A549 (cell line): Measurements from ENCODE around the gene SLC12A7. TPM values are rescaled to one million over a fixed set of nuclear protein-coding genes. Genes with fewer than 3 reads are reported as not detected.
A peak's percentile ranks its signal among the peaks of the same experiment; 100 is the strongest.

ENCODE experiments used
- ATAC-seq, 2 experiments: fragments of 200-7000 bp in 1 of 2; fragments of >200 bp in 1 of 2; cut with Nextera tagmentation in 1 of 2; cut with Tn5 transposase in 1 of 2; 3 replicates each; pipeline versions ENCODE4 v1.8.0 to v1.9.1; 2018 to 2020; ENCODE audit warnings: mild to moderate bottlenecking in 1 of 2, moderate library complexity in 1 of 2
- CTCF ChIA-PET: fragments of 300-600 bp; sonication (Branson Sonifier 250); formaldehyde crosslinking; extraction: SDS; loops from one replicate; lab custom pipeline; 2021; ENCODE audit warnings: antibody characterized with exemption, inconsistent platforms; lab: Yijun Ruan, JAX
- POLR2A ChIA-PET: fragments of 350-600 bp; formaldehyde crosslinking; extraction: SDS; loops from one replicate; lab custom pipeline; 2021; ENCODE audit warnings: antibody characterized with exemption, inconsistent platforms; lab: Yijun Ruan, JAX
- DNase-seq, 2 experiments: peaks; one replicate each; pipeline versions ENCODE4 v3.0.0 to v3.0.0-alpha.2; 2011 to 2016; ENCODE audit warnings: low read depth in 1 of 2, low spot score in 1 of 2
- FAIRE-seq: peaks from 2 replicates; lab custom pipeline; 2011; peaks lifted over from hg19 to GRCh38; lab: Jason Lieb, UNC
- H3K27ac ChIP-seq, 2 experiments: fragments of >200 bp; sonication (Bioruptor Twin); formaldehyde crosslinking; 3 replicates each; pipeline ENCODE4 v1.5.1; 2016 to 2017
- H3K4me1 ChIP-seq: fragments of >200 bp; sonication (Bioruptor Twin); formaldehyde crosslinking; 3 replicates; pipeline ENCODE4 v1.6.1; 2016
- H3K4me2 ChIP-seq: fragments of >200 bp; sonication (Bioruptor Twin); formaldehyde crosslinking; 3 replicates; pipeline ENCODE4 v1.6.1; 2016
- H3K4me3 ChIP-seq: fragments of >200 bp; sonication (Bioruptor Twin); formaldehyde crosslinking; 3 replicates; pipeline ENCODE4 v1.5.1; 2016
- H3K9me3 ChIP-seq: fragments of >200 bp; sonication (Bioruptor Twin); formaldehyde crosslinking; 3 replicates; pipeline ENCODE4 v1.6.1; 2016
- BHLHE40 ChIP-seq: IDR thresholded peaks from 2 replicates; pipeline ENCODE4 v1.6.1; 2012; ENCODE audit warnings: low read depth, low read length, inconsistent platforms
- CBX8 ChIP-seq: fragments of 200-600 bp; sonication (generic); IDR thresholded peaks from 2 replicates; pipeline ENCODE4 v1.6.1; 2016
- CHD2 ChIP-seq: fragments of 150-350 bp; IDR thresholded peaks from 2 replicates; pipeline ENCODE4 v1.6.1; 2014; ENCODE audit warnings: low read length; ENCODE audit not compliant: partially characterized antibody
- EP300 ChIP-seq, 2 experiments: fragments of >200 bp; sonication (Bioruptor Twin); formaldehyde crosslinking; IDR thresholded peaks; 2 replicates in 1 of 2; 3 replicates in 1 of 2; pipeline ENCODE4 v1.6.1; 2016 to 2017
- FOSB ChIP-seq: fragments of 250-450 bp; sonication (Bioruptor Pico); IDR thresholded peaks from 2 replicates; pipeline ENCODE4 v1.5.0; 2020; ENCODE audit warnings: mild to moderate bottlenecking, moderate library complexity
- FOSL2 ChIP-seq, 2 experiments: fragments of 450-650 bp in 1 of 2; fragments of >200 bp in 1 of 2; sonication (Bioruptor Twin) in 1 of 2; formaldehyde crosslinking; IDR thresholded peaks; 2 replicates each; pipeline versions ENCODE4 v1.5.0 to v1.6.1; 2016 to 2020; ENCODE audit warnings: mild to moderate bottlenecking in 1 of 2, moderate library complexity in 1 of 2
- HDAC2 ChIP-seq: fragments of 200-600 bp; sonication (generic); IDR thresholded peaks from 2 replicates; pipeline ENCODE4 v1.6.1; 2016
- HOXB5 ChIP-seq: fragments of 250-450 bp; sonication (Bioruptor Pico); IDR thresholded peaks from 2 replicates; pipeline ENCODE4 v1.5.0; 2020; ENCODE audit warnings: mild to moderate bottlenecking, moderate library complexity
- PHF8 ChIP-seq: fragments of 200-600 bp; sonication (generic); IDR thresholded peaks from 2 replicates; pipeline ENCODE4 v1.6.1; 2016; ENCODE audit warnings: low read depth, mild to moderate bottlenecking, antibody characterized with exemption, moderate library complexity, borderline replicate concordance
- POLR2A ChIP-seq: IDR thresholded peaks from 2 replicates; pipeline ENCODE4 v1.6.1; 2012; ENCODE audit warnings: mild to moderate bottlenecking, low read length
- RAD21 ChIP-seq, 2 experiments: fragments of >200 bp in 1 of 2; sonication (Bioruptor Twin) in 1 of 2; formaldehyde crosslinking in 1 of 2; IDR thresholded peaks in 1 of 2; conservative IDR thresholded peaks in 1 of 2; 2 replicates in 1 of 2; 3 replicates in 1 of 2; pipeline ENCODE4 v1.6.1; 2012 to 2018; ENCODE audit warnings: inconsistent platforms in 1 of 2
- RCOR1 ChIP-seq: fragments of 150-350 bp; IDR thresholded peaks from 2 replicates; pipeline ENCODE4 v1.6.1; 2014; ENCODE audit warnings: antibody characterized with exemption, low read length, low read depth
- TFCP2L1 ChIP-seq: fragments of 250-450 bp; sonication (Bioruptor Pico); IDR thresholded peaks from 2 replicates; pipeline ENCODE4 v1.5.0; 2021; ENCODE audit warnings: mild to moderate bottlenecking
- ZSCAN20 ChIP-seq: fragments of 250-450 bp; sonication (Bioruptor Pico); IDR thresholded peaks from 2 replicates; pipeline ENCODE4 v1.8.0; 2022; ENCODE audit warnings: mild to moderate bottlenecking, moderate library complexity
- WGBS: methylation state at CpG from one replicate; pipeline ENCODE4 v1.1.6; 2017; ENCODE audit errors: missing lambda C conversion rate; 5-methylcytosine and 5-hydroxymethylcytosine counted together
- polyA plus RNA-seq, 4 experiments: library from polyadenylated mRNA; depleted of rRNA in 3 of 4; stranded (reverse); fragments of >200 nt; fragmentation: RNase III in 1 of 4; extraction: RNeasy Plus Mini Kit Qiagen cat#74134 plus additional on column Dnase treatment in 1 of 4; gene quantifications; 2 replicates in 3 of 4; 3 replicates in 1 of 4; pipeline ENCODE4 v1.2.3, GENCODE V29; 2011 to 2017
- TF ChIP-seq, protein P1 (sequence below): fragments of 250-450 bp; sonication (Bioruptor Pico); IDR thresholded peaks from 2 replicates; pipeline ENCODE4 v1.5.0; 2020; ENCODE audit warnings: low read depth, mild to moderate bottlenecking, moderate library complexity
- TF ChIP-seq, protein P2 (sequence below): IDR thresholded peaks from 2 replicates; pipeline ENCODE4 v1.6.1; 2012; ENCODE audit warnings: low read depth, borderline replicate concordance
- TF ChIP-seq, protein P3 (sequence below): fragments of >200 bp; sonication (Bioruptor Twin); formaldehyde crosslinking; IDR thresholded peaks from 3 replicates; pipeline ENCODE4 v1.6.1; 2016
- TF ChIP-seq, protein P4 (sequence below): fragments of >200 bp; sonication (Bioruptor Twin); formaldehyde crosslinking; IDR thresholded peaks from 2 replicates; pipeline ENCODE4 v1.6.1; 2016

The SLC12A7 gene
- polyA plus RNA-seq, 2 of the 4 experiments (the other 2 are of a cell fraction): 11.2 to 22.5 TPM

DNA sequence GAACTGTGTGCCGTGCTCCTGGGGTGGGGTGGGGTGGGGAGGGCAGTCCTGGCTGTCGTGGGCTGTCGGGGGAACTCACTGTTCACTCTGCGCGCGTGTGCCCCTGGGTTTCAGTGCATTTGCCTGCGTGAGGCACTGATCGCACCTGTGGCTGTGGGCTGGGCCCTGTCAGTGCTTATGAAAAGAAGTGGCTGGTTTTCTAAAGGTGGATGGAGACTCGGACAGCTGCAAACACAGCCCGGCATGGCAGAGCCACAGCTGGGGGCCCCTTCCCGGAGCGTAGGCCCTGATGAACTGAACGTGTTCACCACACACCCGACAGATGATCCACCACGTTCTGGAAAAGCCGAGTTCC, 60.5 kb downstream of the SLC12A7 start:
- FAIRE-seq: no peak
- no peak for ATAC-seq
- H3K27ac ChIP-seq: no peak overlapping the region
- WGBS: 90% methylated on average over 14 of the region's 16 CpGs
- no peaks in the 10 kb centered on the region for H3K4me1 ChIP-seq
- POLR2A ChIA-PET: no interaction called here
- H3K4me2 ChIP-seq: no peak overlapping the region
- H3K4me3 ChIP-seq: no peak overlapping the region
- no peak for DNase-seq
- TF ChIP-seq FOSB (CRISPR knock-in tag): no peak
- no peaks in the 10 kb centered on the region for H3K9me3 ChIP-seq
- CTCF ChIA-PET: interaction anchor here (0.8 to 1.8 kb wide), 3 partner anchors 17 to 90 kb away, joined by 3 read pairs; no protein-coding TSS in a partner anchor

DNA sequence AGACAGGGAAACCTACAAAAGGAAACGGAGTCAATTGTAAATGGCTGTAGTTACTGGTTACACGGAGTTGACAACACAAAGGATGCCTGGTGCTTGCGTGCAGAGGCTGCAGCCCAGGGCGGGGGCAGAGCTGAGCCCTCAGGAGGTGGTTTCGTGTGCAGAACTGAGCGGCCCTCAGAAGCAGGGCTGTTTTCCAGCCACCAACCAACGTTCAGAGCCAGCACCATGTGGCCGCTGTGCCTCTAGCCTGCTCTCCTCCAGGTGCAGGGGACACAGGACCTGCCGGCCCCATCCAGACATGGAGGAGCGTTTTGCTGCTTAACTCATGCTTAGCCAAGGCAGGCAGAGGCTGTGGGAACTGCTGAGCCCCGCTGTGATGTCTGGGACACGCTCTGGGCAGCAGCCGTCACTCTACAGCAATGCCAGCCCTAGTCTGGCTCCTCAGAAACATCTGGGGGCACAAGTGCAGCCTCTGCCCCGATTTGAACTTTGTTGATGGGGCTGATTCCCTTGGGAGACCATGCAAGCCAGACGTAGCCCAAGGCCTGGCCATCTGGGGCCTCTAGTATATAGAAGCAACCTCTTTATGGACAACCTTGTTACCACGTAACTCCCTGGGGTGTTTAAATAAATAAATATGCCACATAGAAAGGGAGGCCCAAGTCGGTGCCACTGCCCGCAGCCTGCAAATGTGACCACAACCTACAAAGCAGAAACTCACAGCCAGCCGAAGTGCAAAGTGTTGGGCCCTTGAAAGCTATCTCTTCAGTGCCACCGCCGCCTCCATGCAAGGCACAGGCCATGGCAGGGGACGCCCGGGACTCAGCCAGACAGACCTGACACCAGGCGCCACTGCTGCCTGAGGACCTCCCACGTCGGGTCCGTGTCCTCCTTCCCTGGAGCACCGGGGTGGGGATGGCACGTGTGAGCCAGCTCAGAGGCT, 61.2 kb downstream of the SLC12A7 start:
- no peak for TF ChIP-seq FOSL2 (IDR thresholded peaks at IDR 0.05)
- TF ChIP-seq FOSL2 (CRISPR knock-in tag; IDR thresholded peaks at IDR 0.05): no peak
- no peak for TF ChIP-seq EP300 (IDR thresholded peaks at IDR 0.05)
- no peak for TF ChIP-seq PHF8
- TF ChIP-seq, protein P1, sequence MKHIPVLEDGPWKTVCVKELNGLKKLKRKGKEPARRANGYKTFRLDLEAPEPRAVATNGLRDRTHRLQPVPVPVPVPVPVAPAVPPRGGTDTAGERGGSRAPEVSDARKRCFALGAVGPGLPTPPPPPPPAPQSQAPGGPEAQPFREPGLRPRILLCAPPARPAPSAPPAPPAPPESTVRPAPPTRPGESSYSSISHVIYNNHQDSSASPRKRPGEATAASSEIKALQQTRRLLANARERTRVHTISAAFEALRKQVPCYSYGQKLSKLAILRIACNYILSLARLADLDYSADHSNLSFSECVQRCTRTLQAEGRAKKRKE (CRISPR knock-in tag): no peak
- TF ChIP-seq ZSCAN20 (CRISPR knock-in tag): no peak
- no peak for TF ChIP-seq HDAC2
- no peak for TF ChIP-seq POLR2A
- TF ChIP-seq, protein P2, sequence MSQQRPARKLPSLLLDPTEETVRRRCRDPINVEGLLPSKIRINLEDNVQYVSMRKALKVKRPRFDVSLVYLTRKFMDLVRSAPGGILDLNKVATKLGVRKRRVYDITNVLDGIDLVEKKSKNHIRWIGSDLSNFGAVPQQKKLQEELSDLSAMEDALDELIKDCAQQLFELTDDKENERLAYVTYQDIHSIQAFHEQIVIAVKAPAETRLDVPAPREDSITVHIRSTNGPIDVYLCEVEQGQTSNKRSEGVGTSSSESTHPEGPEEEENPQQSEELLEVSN: no peak
- no peak for TF ChIP-seq RAD21 (conservative IDR thresholded peaks at IDR 0.05 in 1 of 2, IDR thresholded peaks at IDR 0.05 in 1 of 2)
- TF ChIP-seq, all 56 proteins: peak for 0
- FAIRE-seq (no peak), DNase-seq (no peak), ATAC-seq (no peak)
- Histone ChIP-seq H3K4me2 (no peak overlapping the region), H3K4me3 (no peak overlapping the region), H3K4me1 (no peaks in the 10 kb centered on the region), H3K27ac (no peak overlapping the region), H3K9me3 (no peaks in the 10 kb centered on the region)
- POLR2A ChIA-PET: no interaction called here
- CTCF ChIA-PET: interaction anchor here (1.0 to 1.8 kb wide), 3 partner anchors 19 to 124 kb away, joined by 3 to 7 read pairs (median 3); no protein-coding TSS in a partner anchor
- 83% methylated on average over 22 of the region's 29 CpGs for WGBS

DNA sequence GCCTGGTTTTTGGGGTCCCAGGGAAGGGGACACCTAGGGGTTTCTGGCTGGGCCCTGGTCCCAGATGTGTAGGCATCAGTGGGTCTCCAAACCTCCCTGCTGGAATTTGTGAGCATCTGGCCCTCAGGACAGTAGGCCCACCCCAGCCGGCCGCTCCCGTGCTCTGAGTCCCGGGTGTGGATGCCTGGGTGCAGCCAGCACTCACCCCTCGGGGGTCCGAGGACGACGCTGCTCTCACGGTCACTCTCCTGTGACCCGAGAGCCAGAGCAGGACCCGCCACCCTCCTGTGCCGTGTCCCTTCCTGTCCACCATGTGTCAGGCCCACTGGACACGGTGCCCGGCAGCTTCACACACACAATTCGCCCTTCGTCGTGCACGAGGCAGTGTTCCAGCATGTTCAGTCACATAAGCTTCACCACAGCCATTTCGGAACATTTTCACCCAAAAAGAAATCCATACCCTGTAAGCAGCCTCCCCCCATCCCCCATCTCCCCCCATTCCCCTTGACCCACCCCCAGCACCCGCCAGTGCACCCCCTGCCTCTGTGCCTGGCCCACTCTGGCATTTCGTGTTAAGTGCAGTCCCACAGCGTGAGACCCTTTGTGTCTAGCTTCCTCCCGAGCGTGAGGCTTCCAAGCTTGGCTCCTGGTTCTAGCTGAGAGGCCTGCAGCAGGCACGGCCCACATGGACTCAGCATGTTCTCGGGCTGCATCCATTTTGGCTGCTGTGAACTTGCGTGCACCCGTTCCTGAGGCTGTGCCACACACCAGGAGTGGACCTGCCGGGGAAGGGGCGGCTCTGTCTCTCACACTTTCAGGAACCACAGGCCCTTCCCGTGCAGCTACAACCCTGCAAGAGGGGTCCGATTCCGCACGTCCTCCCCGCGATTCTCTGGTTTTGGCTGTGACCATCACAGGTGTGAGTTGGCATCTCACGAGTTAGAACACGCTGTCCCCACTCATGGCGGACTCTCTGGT, 62.7 kb downstream of the SLC12A7 start:
- 90% methylated on average over 35 of the region's 39 CpGs for WGBS

DNA sequence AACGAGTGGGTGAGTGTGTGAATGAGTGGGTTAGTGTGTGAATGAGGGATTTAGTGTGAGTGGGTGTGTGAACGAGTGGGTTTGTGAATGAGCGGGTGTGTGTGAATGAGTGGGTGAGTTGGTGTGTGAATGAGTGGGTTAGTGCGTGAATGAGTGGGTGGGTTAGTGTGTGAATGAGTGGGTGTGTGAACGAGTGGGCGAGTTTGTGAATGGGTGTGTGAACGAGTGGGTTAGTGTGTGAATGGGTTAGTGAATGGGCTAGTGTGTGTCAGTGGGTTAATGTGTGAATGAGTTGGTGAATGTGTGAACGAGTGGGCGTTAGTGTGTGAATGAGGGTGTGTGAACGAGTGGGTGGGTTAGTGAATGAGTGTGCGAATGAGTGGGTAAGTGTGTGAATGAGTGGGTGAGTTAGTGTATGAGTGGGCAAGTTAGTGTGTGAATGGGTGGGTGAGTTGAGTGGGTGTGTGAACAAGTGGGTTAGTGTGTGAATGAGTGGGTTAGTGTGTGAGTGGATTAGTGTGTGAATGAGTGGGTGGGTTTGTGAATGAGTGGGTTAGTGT, 63.6 kb downstream of the SLC12A7 start:
- H3K4me2 ChIP-seq: no peak overlapping the region
- no peak overlapping the region for H3K27ac ChIP-seq
- DNase-seq: no peak
- ChIA-PET POLR2A (no interaction called here), CTCF (no interaction called here)
- no peak for ATAC-seq
- H3K4me3 ChIP-seq: no peak overlapping the region
- no peak for FAIRE-seq
- H3K4me1 ChIP-seq: no peaks in the 10 kb centered on the region
- WGBS: 84% methylated on average over 11 of the region's 11 CpGs
- no peaks in the 10 kb centered on the region for H3K9me3 ChIP-seq
- no peak for TF ChIP-seq RCOR1
- TF ChIP-seq, protein P3, sequence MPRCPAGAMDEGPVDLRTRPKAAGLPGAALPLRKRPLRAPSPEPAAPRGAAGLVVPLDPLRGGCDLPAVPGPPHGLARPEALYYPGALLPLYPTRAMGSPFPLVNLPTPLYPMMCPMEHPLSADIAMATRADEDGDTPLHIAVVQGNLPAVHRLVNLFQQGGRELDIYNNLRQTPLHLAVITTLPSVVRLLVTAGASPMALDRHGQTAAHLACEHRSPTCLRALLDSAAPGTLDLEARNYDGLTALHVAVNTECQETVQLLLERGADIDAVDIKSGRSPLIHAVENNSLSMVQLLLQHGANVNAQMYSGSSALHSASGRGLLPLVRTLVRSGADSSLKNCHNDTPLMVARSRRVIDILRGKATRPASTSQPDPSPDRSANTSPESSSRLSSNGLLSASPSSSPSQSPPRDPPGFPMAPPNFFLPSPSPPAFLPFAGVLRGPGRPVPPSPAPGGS: no peak
- no peak for TF ChIP-seq CHD2
- no peak for TF ChIP-seq TFCP2L1 (CRISPR knock-in tag)

More for the DNA sequence above, 62.7 kb downstream of the SLC12A7 start:
- H3K4me1 ChIP-seq: no peaks in the 10 kb centered on the region
- no peak overlapping the region for H3K4me3 ChIP-seq
- DNase-seq: no peak
- H3K27ac ChIP-seq: no peak overlapping the region
- H3K4me2 ChIP-seq: no peak overlapping the region
- no peak for FAIRE-seq
- ATAC-seq: peak; percentile 16 to 36; a peak in 3 of 6 replicates
- ChIA-PET POLR2A (no interaction called here), CTCF (interaction anchor here (1.5 kb wide), 1 partner anchor 125 kb away, joined by 7 read pairs; no protein-coding TSS in a partner anchor)
- H3K9me3 ChIP-seq: no peaks in the 10 kb centered on the region
- TF ChIP-seq HOXB5 (CRISPR knock-in tag) (no peak), CBX8 (no peak), BHLHE40 (no peak)
- TF ChIP-seq, protein P4, sequence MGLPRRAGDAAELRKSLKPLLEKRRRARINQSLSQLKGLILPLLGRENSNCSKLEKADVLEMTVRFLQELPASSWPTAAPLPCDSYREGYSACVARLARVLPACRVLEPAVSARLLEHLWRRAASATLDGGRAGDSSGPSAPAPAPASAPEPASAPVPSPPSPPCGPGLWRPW: no peak
